ENCODE measurements around the gene FBXW9.

DNA sequence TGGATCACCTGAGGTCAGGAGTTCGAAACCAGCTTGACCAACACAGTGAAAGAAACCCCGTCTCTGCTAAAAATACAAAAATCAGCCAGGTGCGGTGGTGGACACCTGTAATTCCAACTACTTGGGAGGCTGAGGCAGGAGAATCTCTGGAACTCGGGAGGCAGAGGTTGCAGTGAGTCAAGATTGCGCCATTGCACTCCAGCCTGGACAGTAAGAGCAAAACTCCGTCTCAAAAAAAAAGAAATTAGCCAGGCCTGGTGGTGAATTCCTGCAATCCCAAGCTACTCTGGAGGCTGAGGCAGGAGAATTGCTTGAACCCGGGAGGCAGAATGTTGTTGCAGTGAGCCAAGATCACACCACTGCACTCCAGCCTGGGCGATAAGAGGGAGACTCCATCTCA lies 12.2 kb upstream of the FBXW9 start:
- TF ChIP-seq EZH2phosphoT487 (IDR thresholded peaks at IDR 0.05; ENCODE audit: borderline replicate concordance) (no peak), POLR2A (IDR thresholded peaks at IDR 0.05; ENCODE audit: borderline replicate concordance, extremely low read depth, insufficient read depth, insufficient read length) (no peak), POLR2AphosphoS5 (IDR thresholded peaks at IDR 0.05; ENCODE audit: low read depth, low read length) (no peak), RAD21 (IDR thresholded peaks at IDR 0.05; ENCODE audit: low read depth) (no peak), SP1 (IDR thresholded peaks at IDR 0.05; ENCODE audit: low read depth) (no peak)
- TF ChIP-seq, protein P1, sequence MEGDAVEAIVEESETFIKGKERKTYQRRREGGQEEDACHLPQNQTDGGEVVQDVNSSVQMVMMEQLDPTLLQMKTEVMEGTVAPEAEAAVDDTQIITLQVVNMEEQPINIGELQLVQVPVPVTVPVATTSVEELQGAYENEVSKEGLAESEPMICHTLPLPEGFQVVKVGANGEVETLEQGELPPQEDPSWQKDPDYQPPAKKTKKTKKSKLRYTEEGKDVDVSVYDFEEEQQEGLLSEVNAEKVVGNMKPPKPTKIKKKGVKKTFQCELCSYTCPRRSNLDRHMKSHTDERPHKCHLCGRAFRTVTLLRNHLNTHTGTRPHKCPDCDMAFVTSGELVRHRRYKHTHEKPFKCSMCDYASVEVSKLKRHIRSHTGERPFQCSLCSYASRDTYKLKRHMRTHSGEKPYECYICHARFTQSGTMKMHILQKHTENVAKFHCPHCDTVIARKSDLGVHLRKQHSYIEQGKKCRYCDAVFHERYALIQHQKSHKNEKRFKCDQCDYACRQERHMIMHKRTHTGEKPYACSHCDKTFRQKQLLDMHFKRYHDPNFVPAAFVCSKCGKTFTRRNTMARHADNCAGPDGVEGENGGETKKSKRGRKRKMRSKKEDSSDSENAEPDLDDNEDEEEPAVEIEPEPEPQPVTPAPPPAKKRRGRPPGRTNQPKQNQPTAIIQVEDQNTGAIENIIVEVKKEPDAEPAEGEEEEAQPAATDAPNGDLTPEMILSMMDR (IDR thresholded peaks at IDR 0.05 in 2 of 3, conservative IDR thresholded peaks at IDR 0.05 in 1 of 3; ENCODE audit: borderline replicate concordance in 1 of 3, insufficient read depth in 1 of 3, low read depth in 2 of 3, low read length in 2 of 3) = no peak
